Smooth muscle cell (in vitro differentiated cells): Measurements from ENCODE around the gene TUBB4A. TPM values are rescaled to one million over a fixed set of nuclear protein-coding genes. Genes with fewer than 3 reads are reported as not detected.

Experiments
- DNase-seq: peaks from one replicate; lab custom pipeline; 2025; ENCODE audit not compliant: unreplicated experiment; lab: John Stamatoyannopoulos, UW
- H2AFZ ChIP-seq: fragments of 200-600 bp; sonication (generic); 2 replicates; pipeline ENCODE4 v1.6.0; 2016; ENCODE audit warnings: antibody characterized with exemption, low read depth, mild to moderate bottlenecking
- H3F3A ChIP-seq: fragments of 200-600 bp; sonication (generic); 2 replicates; pipeline ENCODE4 v1.6.0; 2017; ENCODE audit warnings: antibody characterized with exemption, low read depth
- H3K27ac ChIP-seq: fragments of 200-600 bp; sonication (generic); 2 replicates; pipeline ENCODE4 v1.5.1; 2016; ENCODE audit warnings: low read depth, mild to moderate bottlenecking
- H3K27me3 ChIP-seq: fragments of 200-600 bp; sonication (generic); 2 replicates; pipeline ENCODE4 v1.6.1; 2016; ENCODE audit warnings: low read depth, mild to moderate bottlenecking
- H3K36me3 ChIP-seq: fragments of 200-600 bp; sonication (generic); 2 replicates; pipeline ENCODE4 v1.5.1; 2016; ENCODE audit warnings: low read depth
- H3K4me1 ChIP-seq: fragments of 200-600 bp; sonication (generic); 2 replicates; pipeline ENCODE4 v1.5.1; 2016; ENCODE audit warnings: low read depth
- H3K4me2 ChIP-seq: fragments of 200-600 bp; sonication (generic); 2 replicates; pipeline ENCODE4 v1.6.0; 2016; ENCODE audit warnings: mild to moderate bottlenecking
- H3K4me3 ChIP-seq: fragments of 200-600 bp; sonication (generic); 2 replicates; pipeline ENCODE4 v1.5.1; 2016; ENCODE audit warnings: mild to moderate bottlenecking
- H3K79me2 ChIP-seq: fragments of 200-600 bp; sonication (generic); 2 replicates; pipeline ENCODE4 v1.6.0; 2016; ENCODE audit warnings: low read depth, mild to moderate bottlenecking
- H3K9ac ChIP-seq: fragments of 200-600 bp; sonication (generic); 2 replicates; pipeline ENCODE4 v1.6.0; 2016; ENCODE audit warnings: low read depth
- H3K9me3 ChIP-seq: fragments of 200-600 bp; sonication (generic); replicated peaks from 2 replicates; pipeline ENCODE4 v1.5.1; 2016; ENCODE audit warnings: low read depth
- H4K20me1 ChIP-seq: fragments of 200-600 bp; sonication (generic); 2 replicates; pipeline ENCODE4 v1.6.0; 2016; ENCODE audit warnings: low read depth
- WGBS: methylation state at CpG from one replicate; pipeline ENCODE4 v1.1.7; 2016; ENCODE audit warnings: low lambda C conversion rate; 5-methylcytosine and 5-hydroxymethylcytosine counted together
- polyA plus RNA-seq: library from polyadenylated mRNA; unstranded; fragments of >200 nt; fragmentation: Nextera tagmentation; extraction: Ambion mirVana; gene quantifications from 2 replicates; pipeline ENCODE4 v1.2.1, GENCODE V29; 2016
- total RNA-seq: library from RNA; depleted of rRNA; stranded (reverse); fragments of >200 nt; gene quantifications from 2 replicates; pipeline ENCODE4 v1.2.3, GENCODE V29; 2014
- TF ChIP-seq, protein P1 (sequence below): fragments of 200-600 bp; sonication (generic); IDR thresholded peaks from 2 replicates; pipeline ENCODE4 v1.5.1; 2017; ENCODE audit warnings: borderline replicate concordance, mild to moderate bottlenecking, antibody characterized with exemption; ENCODE audit not compliant: insufficient read depth, poor library complexity, severe bottlenecking

Gene TUBB4A
- total and polyA plus RNA-seq, 2 experiments from 2014 or later = not detected

- H2AFZ ChIP-seq = no peak overlapping the region
- H4K20me1 ChIP-seq = no peaks in the 10 kb centered on the region
- H3K4me2 ChIP-seq = no peak overlapping the region
- TF ChIP-seq, protein P1, sequence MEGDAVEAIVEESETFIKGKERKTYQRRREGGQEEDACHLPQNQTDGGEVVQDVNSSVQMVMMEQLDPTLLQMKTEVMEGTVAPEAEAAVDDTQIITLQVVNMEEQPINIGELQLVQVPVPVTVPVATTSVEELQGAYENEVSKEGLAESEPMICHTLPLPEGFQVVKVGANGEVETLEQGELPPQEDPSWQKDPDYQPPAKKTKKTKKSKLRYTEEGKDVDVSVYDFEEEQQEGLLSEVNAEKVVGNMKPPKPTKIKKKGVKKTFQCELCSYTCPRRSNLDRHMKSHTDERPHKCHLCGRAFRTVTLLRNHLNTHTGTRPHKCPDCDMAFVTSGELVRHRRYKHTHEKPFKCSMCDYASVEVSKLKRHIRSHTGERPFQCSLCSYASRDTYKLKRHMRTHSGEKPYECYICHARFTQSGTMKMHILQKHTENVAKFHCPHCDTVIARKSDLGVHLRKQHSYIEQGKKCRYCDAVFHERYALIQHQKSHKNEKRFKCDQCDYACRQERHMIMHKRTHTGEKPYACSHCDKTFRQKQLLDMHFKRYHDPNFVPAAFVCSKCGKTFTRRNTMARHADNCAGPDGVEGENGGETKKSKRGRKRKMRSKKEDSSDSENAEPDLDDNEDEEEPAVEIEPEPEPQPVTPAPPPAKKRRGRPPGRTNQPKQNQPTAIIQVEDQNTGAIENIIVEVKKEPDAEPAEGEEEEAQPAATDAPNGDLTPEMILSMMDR = no peak
- no peak overlapping the region for H3K4me3 ChIP-seq
- no peaks in the 10 kb centered on the region for H3K9me3 ChIP-seq
- H3K27ac ChIP-seq = no peak overlapping the region
- no peak for DNase-seq
- no peaks in the 10 kb centered on the region for H3K4me1 ChIP-seq
- 96% methylated on average over 15 of the region's 15 CpGs for WGBS
- peaks cover 13% of the 10 kb centered on the region for H3K36me3 ChIP-seq
- no peaks in the 10 kb centered on the region for H3K27me3 ChIP-seq
- H3K9ac ChIP-seq = no peak overlapping the region
- no peaks in the 10 kb centered on the region for H3K79me2 ChIP-seq
- H3F3A ChIP-seq = no peaks in the 10 kb centered on the region
Observed at GRCh38 chr19:6455924-6456323, 46.2 kb downstream of the TUBB4A start.

DNA sequence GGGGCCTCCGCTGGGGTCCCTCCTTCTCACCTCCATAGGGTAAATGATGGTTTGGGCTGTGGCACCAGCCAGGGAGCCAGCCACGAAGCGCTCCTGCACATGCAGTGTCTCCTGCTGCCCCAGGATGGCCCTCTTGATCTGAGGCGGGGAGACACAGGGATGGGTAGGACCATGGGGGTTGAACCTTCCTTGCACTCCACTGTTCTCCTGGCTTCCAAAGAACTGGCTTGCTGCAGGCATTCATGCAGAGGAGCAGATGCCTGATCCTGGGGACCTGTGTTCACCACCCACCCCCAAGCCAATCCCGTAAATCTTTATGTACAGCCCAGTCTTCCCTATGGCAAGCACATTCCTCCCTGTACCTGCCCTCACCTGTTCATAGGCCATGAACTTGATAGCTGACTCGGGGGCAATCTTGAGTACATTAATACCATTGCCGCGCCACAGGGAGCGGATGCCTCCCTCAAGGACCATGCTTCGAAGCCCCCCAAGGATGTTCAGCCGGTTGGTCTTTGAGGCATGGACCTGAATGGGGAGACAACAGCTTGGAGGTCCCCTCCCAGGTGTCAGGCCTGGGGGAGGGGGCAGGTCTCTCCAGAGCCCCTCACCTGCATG lies 48.1 kb downstream of the TUBB4A start:
- Histone ChIP-seq H3K9me3 (no peaks in the 10 kb centered on the region), H3K4me3 (no peak overlapping the region), H3K36me3 (peaks cover 13% of the 10 kb centered on the region), H3K4me2 (no peak overlapping the region), H3K79me2 (no peaks in the 10 kb centered on the region), H3F3A (no peaks in the 10 kb centered on the region), H3K27me3 (no peaks in the 10 kb centered on the region), H2AFZ (no peak overlapping the region), H3K9ac (no peak overlapping the region), H3K4me1 (no peaks in the 10 kb centered on the region), H3K27ac (no peak overlapping the region), H4K20me1 (no peaks in the 10 kb centered on the region)
- TF ChIP-seq, protein P1 = no peak
- DNase-seq = no peak
- WGBS = 97% methylated on average over 11 of the region's 11 CpGs

- no peak overlapping the region for H3K27ac ChIP-seq
- DNase-seq = no peak
- H3K9me3 ChIP-seq = no peaks in the 10 kb centered on the region
- H3K27me3 ChIP-seq = no peaks in the 10 kb centered on the region
- no peaks in the 10 kb centered on the region for H3K79me2 ChIP-seq
- no peaks in the 10 kb centered on the region for H4K20me1 ChIP-seq
- H3K4me1 ChIP-seq = no peaks in the 10 kb centered on the region
- H3K36me3 ChIP-seq = peaks cover 13% of the 10 kb centered on the region
- H2AFZ ChIP-seq = no peak overlapping the region
- WGBS = 95% methylated on average over 2 of the region's 2 CpGs
- H3F3A ChIP-seq = no peaks in the 10 kb centered on the region
- no peak overlapping the region for H3K4me2 ChIP-seq
- no peak overlapping the region for H3K4me3 ChIP-seq
- no peak overlapping the region for H3K9ac ChIP-seq
- TF ChIP-seq, protein P1 = no peak
Observed at GRCh38 chr19:6452899-6453298, 49.2 kb downstream of the TUBB4A start.

DNA sequence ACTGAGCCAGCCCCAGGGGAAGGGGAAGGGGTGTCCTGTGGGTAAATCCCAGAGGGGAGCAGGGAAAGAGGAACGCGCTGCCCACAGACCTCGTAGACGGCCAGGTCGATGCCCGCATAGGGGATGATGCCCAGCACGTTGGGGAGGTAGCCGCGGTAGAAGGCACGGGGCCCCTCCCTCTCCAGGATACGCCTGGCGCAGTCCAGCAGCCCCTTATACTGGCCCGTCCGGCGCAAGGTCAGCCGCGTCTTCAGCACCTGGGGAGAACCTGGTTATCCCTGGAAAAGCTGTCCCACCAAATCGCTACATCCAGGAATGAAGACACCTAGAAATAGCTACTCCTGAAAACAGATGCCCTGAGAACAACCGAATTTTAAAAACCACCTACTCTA lies 49.9 kb downstream of the TUBB4A start:
- H3K4me2 ChIP-seq = no peak overlapping the region
- no peaks in the 10 kb centered on the region for H4K20me1 ChIP-seq
- H3K9me3 ChIP-seq = no peaks in the 10 kb centered on the region
- no peaks in the 10 kb centered on the region for H3K27me3 ChIP-seq
- no peaks in the 10 kb centered on the region for H3F3A ChIP-seq
- peaks cover 13% of the 10 kb centered on the region for H3K36me3 ChIP-seq
- no peak for DNase-seq
- 96% methylated on average over 14 of the region's 19 CpGs for WGBS
- H2AFZ ChIP-seq = no peak overlapping the region
- no peak overlapping the region for H3K27ac ChIP-seq
- TF ChIP-seq, protein P1 = no peak
- H3K4me3 ChIP-seq = no peak overlapping the region
- no peak overlapping the region for H3K9ac ChIP-seq
- H3K4me1 ChIP-seq = no peaks in the 10 kb centered on the region
- H3K79me2 ChIP-seq = no peaks in the 10 kb centered on the region
